Transverse colon (tissue), 4 donors: ENCODE results near the gene POLD1.

Experiments
- EP300 ChIP-seq: sonication (generic); formaldehyde crosslinking; IDR thresholded peaks from one replicate; pipeline ENCODE4 v1.6.1; 2017; ENCODE audit warnings: antibody characterized with exemption, low read depth
- POLR2A ChIP-seq: fragments of 450-650 bp; IDR thresholded peaks from one replicate; pipeline ENCODE4 v1.6.1; 2016; ENCODE audit warnings: antibody characterized with exemption, mild to moderate bottlenecking, moderate library complexity
- POLR2AphosphoS5 ChIP-seq, 3 donors: sonication (generic); formaldehyde crosslinking; IDR thresholded peaks; one replicate each; pipeline ENCODE4 v1.6.1; 2016; ENCODE audit warnings: antibody characterized with exemption in 3 of 3
- TF ChIP-seq, protein P1 (sequence below), 5 experiments: fragments of 200-600 bp in 3 of 5; fragments of 450-650 bp in 2 of 5; sonication (generic) in 3 of 5; IDR thresholded peaks; 1 replicate in 2 of 5; 2 replicates in 3 of 5; pipeline ENCODE4 v1.5.1; 2016 to 2017; ENCODE audit warnings: antibody characterized with exemption in 5 of 5, inconsistent platforms in 3 of 5, mild to moderate bottlenecking in 2 of 5, moderate library complexity in 1 of 5

DNA sequence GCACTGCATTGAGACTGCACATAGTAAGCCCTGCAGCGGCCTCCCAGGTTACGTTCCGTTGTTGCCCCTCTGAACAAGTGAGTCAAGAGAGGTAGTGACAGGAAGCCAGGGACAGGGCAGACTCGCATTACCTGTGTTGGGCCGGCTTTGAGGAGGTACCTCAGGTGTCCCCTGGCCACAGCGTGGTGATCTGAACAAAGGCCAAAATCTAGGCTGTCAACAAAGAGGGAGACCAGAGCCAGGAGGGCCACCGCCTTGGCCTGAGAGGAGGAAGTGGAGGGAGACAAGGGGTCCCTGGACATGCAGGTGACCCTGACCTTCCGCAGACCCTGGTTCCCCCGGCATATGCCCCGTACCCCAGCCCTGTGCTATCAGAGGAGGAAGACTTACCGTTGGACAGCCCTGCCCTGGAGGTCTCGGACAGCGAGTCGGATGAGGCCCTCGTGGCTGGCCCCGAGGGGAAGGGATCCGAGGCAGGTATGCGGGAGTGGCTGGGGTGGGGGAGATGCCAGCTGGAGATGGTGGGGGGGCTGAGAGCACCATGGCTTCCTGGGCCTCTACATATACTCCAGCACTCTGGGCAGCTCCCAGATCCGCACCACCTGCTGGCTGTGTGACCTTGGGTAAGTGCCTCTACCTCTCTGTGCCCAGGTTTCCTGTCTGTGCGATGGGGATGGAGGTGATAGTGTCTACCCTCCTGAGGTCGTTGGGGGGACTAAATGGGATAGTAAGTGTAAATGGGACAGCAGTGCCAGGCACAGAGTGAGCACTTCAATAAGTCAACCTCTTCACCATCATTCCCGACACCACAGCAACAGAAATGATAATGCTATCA, 39.3 kb downstream of the POLD1 start:
- TF ChIP-seq POLR2A, result no peak
- TF ChIP-seq, protein P1, sequence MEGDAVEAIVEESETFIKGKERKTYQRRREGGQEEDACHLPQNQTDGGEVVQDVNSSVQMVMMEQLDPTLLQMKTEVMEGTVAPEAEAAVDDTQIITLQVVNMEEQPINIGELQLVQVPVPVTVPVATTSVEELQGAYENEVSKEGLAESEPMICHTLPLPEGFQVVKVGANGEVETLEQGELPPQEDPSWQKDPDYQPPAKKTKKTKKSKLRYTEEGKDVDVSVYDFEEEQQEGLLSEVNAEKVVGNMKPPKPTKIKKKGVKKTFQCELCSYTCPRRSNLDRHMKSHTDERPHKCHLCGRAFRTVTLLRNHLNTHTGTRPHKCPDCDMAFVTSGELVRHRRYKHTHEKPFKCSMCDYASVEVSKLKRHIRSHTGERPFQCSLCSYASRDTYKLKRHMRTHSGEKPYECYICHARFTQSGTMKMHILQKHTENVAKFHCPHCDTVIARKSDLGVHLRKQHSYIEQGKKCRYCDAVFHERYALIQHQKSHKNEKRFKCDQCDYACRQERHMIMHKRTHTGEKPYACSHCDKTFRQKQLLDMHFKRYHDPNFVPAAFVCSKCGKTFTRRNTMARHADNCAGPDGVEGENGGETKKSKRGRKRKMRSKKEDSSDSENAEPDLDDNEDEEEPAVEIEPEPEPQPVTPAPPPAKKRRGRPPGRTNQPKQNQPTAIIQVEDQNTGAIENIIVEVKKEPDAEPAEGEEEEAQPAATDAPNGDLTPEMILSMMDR (IDR thresholded peaks at IDR 0.05), result no peak
- no peak for TF ChIP-seq POLR2AphosphoS5 (IDR thresholded peaks at IDR 0.05)
- TF ChIP-seq EP300, result no peak
